Ascending aorta (tissue), 2 donors: Measurements from ENCODE around the gene DTNB. TPM values are rescaled to one million over a fixed set of nuclear protein-coding genes. Genes with fewer than 3 reads are reported as not detected.

Experiments
- DNase-seq, 2 donors: peaks; one replicate each; pipeline ENCODE4 v3.0.0-alpha.2; 2019; ENCODE audit warnings: low spot score in 2 of 2
- H3K27ac ChIP-seq, 2 donors: fragments of 200-600 bp; sonication (generic); one replicate each; pipeline ENCODE4 v1.5.1; 2016 to 2017; ENCODE audit warnings: mild to moderate bottlenecking in 1 of 2
- H3K27me3 ChIP-seq: fragments of 200-600 bp; sonication (generic); one replicate; pipeline ENCODE4 v1.5.1; 2017
- H3K36me3 ChIP-seq, 2 donors: fragments of 200-600 bp; sonication (generic); one replicate each; pipeline ENCODE4 v1.5.1; 2016
- H3K4me1 ChIP-seq, 2 donors: fragments of 200-600 bp; sonication (generic); one replicate each; pipeline ENCODE4 v1.5.1; 2016 to 2017; ENCODE audit warnings: mild to moderate bottlenecking in 1 of 2
- H3K4me3 ChIP-seq, 2 donors: fragments of 200-600 bp; sonication (generic); one replicate each; pipeline ENCODE4 v1.5.1; 2016 to 2017; ENCODE audit warnings: mild to moderate bottlenecking in 1 of 2
- H3K9me3 ChIP-seq, 2 donors: fragments of 200-600 bp; sonication (generic); one replicate each; pipeline ENCODE4 v1.5.1; 2016
- intact Hi-C: fragments of 100-400 bp; cut with DNase I; formaldehyde crosslinking; loops from one replicate; pipeline ENCODE4 v1.15.1; 2023
- total RNA-seq: library from RNA; depleted of rRNA; stranded (reverse); fragments of >200 nt; gene quantifications from one replicate; pipeline ENCODE4 v1.1.0, GENCODE V29; 2016
- TF ChIP-seq, protein P1 (sequence below), 3 experiments: fragments of 200-600 bp in 2 of 3; fragments of 450-650 bp in 1 of 3; sonication (generic) in 2 of 3; IDR thresholded peaks; one replicate each; pipeline ENCODE4 v1.5.1; 2016 to 2019; ENCODE audit warnings: antibody characterized with exemption in 3 of 3, mild to moderate bottlenecking in 1 of 3, moderate library complexity in 1 of 3

The DTNB gene
- total RNA-seq, 1 donor from 2014 or later: 22.7 TPM

DNA sequence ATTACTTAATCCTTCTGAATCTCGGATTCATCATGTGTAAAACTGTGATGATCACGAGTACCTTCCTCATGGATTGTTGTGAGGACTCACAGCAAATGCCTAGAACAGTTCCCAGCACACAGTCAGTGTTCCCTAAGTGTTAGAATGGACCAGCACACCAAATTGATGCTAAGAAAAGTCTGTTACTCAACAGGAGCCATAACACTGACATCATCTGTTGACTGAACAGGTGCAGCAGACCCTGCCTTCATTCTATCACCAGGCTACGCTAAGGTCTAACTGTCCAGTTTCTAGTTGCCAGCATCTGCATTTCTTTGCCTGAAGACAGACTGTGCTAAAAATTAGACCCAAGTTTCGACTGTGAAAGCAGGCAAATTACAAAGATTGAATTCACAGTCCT, 18.6 kb downstream of the DTNB start:
- Histone ChIP-seq H3K27me3 (no peaks in the 10 kb centered on the region), H3K9me3 (no peaks in the 10 kb centered on the region), H3K27ac (no peak overlapping the region), H3K4me3 (no peak overlapping the region), H3K36me3 (no peaks in the 10 kb centered on the region), H3K4me1 (no peaks in the 10 kb centered on the region)
- intact Hi-C loops: no loop called here
- TF ChIP-seq, protein P1, sequence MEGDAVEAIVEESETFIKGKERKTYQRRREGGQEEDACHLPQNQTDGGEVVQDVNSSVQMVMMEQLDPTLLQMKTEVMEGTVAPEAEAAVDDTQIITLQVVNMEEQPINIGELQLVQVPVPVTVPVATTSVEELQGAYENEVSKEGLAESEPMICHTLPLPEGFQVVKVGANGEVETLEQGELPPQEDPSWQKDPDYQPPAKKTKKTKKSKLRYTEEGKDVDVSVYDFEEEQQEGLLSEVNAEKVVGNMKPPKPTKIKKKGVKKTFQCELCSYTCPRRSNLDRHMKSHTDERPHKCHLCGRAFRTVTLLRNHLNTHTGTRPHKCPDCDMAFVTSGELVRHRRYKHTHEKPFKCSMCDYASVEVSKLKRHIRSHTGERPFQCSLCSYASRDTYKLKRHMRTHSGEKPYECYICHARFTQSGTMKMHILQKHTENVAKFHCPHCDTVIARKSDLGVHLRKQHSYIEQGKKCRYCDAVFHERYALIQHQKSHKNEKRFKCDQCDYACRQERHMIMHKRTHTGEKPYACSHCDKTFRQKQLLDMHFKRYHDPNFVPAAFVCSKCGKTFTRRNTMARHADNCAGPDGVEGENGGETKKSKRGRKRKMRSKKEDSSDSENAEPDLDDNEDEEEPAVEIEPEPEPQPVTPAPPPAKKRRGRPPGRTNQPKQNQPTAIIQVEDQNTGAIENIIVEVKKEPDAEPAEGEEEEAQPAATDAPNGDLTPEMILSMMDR (IDR thresholded peaks at IDR 0.05): no peak
- no peak for DNase-seq

DNA sequence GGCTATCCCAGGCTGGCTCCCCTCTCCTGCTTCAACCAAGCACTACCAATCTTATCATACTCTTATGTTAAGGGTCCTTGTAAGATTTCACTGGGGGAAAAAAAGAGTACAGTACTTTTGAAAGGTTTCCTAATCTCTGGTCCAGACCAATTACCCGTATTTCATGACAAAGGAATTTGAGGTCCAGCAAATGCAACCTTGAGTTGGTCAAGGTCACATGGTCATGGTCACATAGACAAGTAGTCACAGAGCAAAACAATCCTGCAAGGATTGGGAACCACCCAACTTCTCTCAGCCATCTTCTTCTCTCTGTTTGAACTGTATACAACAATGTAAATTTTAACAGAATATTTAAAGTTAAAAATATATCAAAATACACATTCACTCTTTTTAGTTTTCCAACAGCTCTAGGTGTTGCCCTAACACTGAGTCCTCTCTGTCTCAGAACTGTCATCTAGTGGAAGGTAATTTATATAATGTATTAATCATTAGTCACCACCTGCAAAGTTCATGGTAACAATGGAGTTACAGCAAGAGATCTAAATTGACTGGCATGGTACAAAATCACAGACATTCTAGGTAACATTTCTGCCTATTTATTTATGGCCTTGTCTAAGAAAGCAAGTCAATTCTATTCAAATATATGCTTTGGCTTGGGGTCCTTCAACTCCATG, 21.5 kb downstream of the DTNB start:
- Histone ChIP-seq H3K9me3 (no peaks in the 10 kb centered on the region), H3K36me3 (no peaks in the 10 kb centered on the region), H3K4me1 (no peaks in the 10 kb centered on the region), H3K4me3 (no peak overlapping the region), H3K27ac (no peak overlapping the region), H3K27me3 (no peaks in the 10 kb centered on the region)
- no peak for DNase-seq
- TF ChIP-seq, protein P1 (IDR thresholded peaks at IDR 0.05): no peak
- intact Hi-C loops: no loop called here

DNA sequence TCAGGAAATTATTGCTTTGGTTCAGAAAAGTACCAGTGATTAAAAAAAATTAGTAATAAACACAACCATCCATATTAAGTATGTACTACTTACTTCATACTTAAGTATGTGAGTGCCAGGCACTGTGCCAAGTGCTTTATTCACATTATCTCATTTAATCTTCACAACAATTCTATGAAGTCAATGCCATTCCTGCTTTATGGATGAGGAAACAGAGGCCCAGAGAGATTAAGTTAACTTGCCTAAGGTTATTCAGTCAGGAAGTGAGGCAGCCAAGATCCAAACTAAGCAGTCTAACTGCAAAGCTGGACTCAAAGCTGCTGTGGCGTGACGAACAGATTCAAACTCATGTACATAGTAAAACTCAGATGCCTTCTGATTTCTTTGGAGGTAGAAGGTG, 22.3 kb downstream of the DTNB start:
- Histone ChIP-seq H3K4me3 (no peak overlapping the region), H3K9me3 (no peaks in the 10 kb centered on the region), H3K36me3 (no peaks in the 10 kb centered on the region), H3K27me3 (no peaks in the 10 kb centered on the region), H3K4me1 (no peaks in the 10 kb centered on the region), H3K27ac (no peak overlapping the region)
- intact Hi-C loops: no loop called here
- TF ChIP-seq, protein P1 (IDR thresholded peaks at IDR 0.05): no peak
- DNase-seq: no peak

DNA sequence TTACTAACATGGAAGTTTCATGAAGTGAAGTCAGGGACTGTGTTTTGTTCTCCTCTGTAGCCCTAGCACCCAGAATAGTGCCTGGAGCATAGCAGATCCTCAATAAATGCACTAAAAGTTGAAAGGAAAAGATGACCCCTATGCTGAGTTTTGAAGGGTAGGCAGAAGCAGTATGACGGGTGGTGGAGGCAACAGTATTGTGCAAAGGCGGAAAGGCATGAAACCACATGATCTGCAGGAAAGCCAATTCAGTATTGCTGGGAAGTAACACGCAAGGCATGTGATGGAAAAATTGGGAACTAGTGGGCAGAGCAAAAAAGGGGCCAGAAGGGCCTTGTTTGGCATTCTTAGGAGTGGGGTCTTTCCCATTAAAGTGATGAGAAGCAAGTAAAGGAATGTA, 23.1 kb downstream of the DTNB start:
- DNase-seq: no peak
- Histone ChIP-seq H3K9me3 (no peaks in the 10 kb centered on the region), H3K27me3 (no peaks in the 10 kb centered on the region), H3K27ac (no peak overlapping the region), H3K36me3 (no peaks in the 10 kb centered on the region), H3K4me3 (no peak overlapping the region), H3K4me1 (no peaks in the 10 kb centered on the region)
- intact Hi-C loops: no loop called here
- TF ChIP-seq, protein P1 (IDR thresholded peaks at IDR 0.05): no peak

DNA sequence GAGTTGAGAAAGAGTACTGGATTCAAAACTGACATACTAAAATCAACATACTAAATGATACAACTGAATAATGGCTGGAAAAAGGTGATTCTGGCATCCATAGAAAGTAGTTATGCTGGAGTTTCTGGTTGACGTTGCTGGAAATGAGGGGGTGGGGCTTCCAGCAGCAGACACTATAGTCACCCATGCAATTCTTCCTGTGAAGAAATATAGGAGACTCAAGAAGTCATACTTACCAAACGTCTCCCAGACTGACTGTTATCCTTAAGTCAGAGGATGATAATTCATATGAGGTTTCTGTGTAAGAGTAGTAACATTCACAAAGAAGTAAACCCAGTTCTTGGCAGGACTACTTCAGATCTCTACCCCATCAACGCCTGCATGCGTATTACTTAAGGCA, 23.6 kb downstream of the DTNB start:
- no peaks in the 10 kb centered on the region for H3K27me3 ChIP-seq
- intact Hi-C loops: no loop called here
- no peak for DNase-seq
- no peak overlapping the region for H3K4me3 ChIP-seq
- H3K4me1 ChIP-seq: no peaks in the 10 kb centered on the region
- TF ChIP-seq, protein P1 (IDR thresholded peaks at IDR 0.05): no peak
- H3K36me3 ChIP-seq: no peaks in the 10 kb centered on the region
- no peak overlapping the region for H3K27ac ChIP-seq
- no peaks in the 10 kb centered on the region for H3K9me3 ChIP-seq

DNA sequence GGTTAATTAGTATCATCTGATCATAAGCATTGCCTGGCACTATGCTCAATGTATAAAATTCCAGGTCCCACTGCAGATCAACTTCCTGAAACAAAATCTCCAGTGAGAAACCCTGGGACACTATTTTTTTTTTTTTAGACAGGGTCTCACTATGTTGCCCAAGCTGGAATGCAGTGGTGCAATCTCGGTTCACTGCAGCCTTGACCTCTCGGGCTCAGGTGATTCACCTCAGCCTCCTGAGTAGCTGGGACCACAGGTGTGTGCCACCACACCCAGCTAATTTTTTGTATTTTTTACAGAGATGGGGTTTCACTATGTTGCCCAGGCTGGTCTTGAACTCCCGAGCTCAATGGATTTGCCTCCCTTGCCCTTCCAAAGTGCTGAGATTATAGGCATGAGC, 31.1 kb downstream of the DTNB start:
- no peaks in the 10 kb centered on the region for H3K36me3 ChIP-seq
- no peak overlapping the region for H3K4me3 ChIP-seq
- DNase-seq: no peak
- TF ChIP-seq, protein P1 (IDR thresholded peaks at IDR 0.05): no peak
- intact Hi-C loops: no loop called here
- no peaks in the 10 kb centered on the region for H3K4me1 ChIP-seq
- H3K27ac ChIP-seq: no peak overlapping the region
- no peaks in the 10 kb centered on the region for H3K27me3 ChIP-seq
- H3K9me3 ChIP-seq: no peaks in the 10 kb centered on the region
